Kidney epithelial cell (primary cell): Measurements from ENCODE around the gene DISC1. TPM values are rescaled to one million over a fixed set of nuclear protein-coding genes. Genes with fewer than 3 reads are reported as not detected.

ENCODE experiments used
- DNase-seq: peaks from one replicate; pipeline ENCODE4 v3.0.0-alpha.2; 2010; ENCODE audit warnings: low read depth
- H3K27me3 ChIP-seq: 2 replicates; pipeline ENCODE4 v1.6.0; 2011; ENCODE audit warnings: low read length; ENCODE audit not compliant: control insufficient read depth, insufficient read depth
- H3K36me3 ChIP-seq: 2 replicates; pipeline ENCODE4 v1.5.1; 2011; ENCODE audit warnings: low read length; ENCODE audit not compliant: control insufficient read depth, insufficient read depth
- H3K4me3 ChIP-seq: 2 replicates; pipeline ENCODE4 v1.5.1; 2011; ENCODE audit warnings: low read depth, mild to moderate bottlenecking, control low read depth, low read length
- CTCF ChIP-seq: IDR thresholded peaks from 2 replicates; pipeline ENCODE4 v1.5.1; 2011; ENCODE audit warnings: mild to moderate bottlenecking, moderate library complexity, low read length, control low read depth, inconsistent platforms; ENCODE audit not compliant: insufficient read depth, poor library complexity, severe bottlenecking
- total RNA-seq: library from RNA; depleted of rRNA; stranded (reverse); fragments of >200 nt; gene quantifications from 2 replicates; pipeline ENCODE4 v1.2.3, GENCODE V29; 2015

DISC1 gene
- total RNA-seq, 1 donor from 2014 or later: 5.8 TPM

GRCh38 chr1:231847612-231848397 lies 221.2 kb downstream of the DISC1 start:
- H3K36me3 ChIP-seq: no peaks in the 10 kb centered on the region
- no peak overlapping the region for H3K4me3 ChIP-seq
- no peak for TF ChIP-seq CTCF
- H3K27me3 ChIP-seq: no peaks in the 10 kb centered on the region
- no peak for DNase-seq

GRCh38 chr1:231849981-231850380 lies 223.4 kb downstream of the DISC1 start:
- no peak for DNase-seq
- H3K4me3 ChIP-seq: no peak overlapping the region

GRCh38 chr1:231850786-231851185 lies 224.2 kb downstream of the DISC1 start:
- no peak for TF ChIP-seq CTCF
- Histone ChIP-seq H3K4me3 (no peak overlapping the region), H3K36me3 (peaks cover 1% of the 10 kb centered on the region), H3K27me3 (no peaks in the 10 kb centered on the region)
- no peak for DNase-seq

More at GRCh38 chr1:231849981-231850380, 223.4 kb downstream of the DISC1 start:
- H3K27me3 ChIP-seq: no peaks in the 10 kb centered on the region
- no peak for TF ChIP-seq CTCF
- peaks cover 1% of the 10 kb centered on the region for H3K36me3 ChIP-seq

- Histone ChIP-seq H3K27me3 (no peaks in the 10 kb centered on the region), H3K36me3 (peaks cover 1% of the 10 kb centered on the region), H3K4me3 (no peak overlapping the region)
- no peak for TF ChIP-seq CTCF
- no peak for DNase-seq
Measured at GRCh38 chr1:231853588-231854207, 227.1 kb downstream of the DISC1 start.

- H3K36me3 ChIP-seq: peaks cover 1% of the 10 kb centered on the region
- no peak overlapping the region for H3K4me3 ChIP-seq
- TF ChIP-seq CTCF: no peak
- H3K27me3 ChIP-seq: no peaks in the 10 kb centered on the region
- no peak for DNase-seq
Measured at GRCh38 chr1:231855361-231855760, 228.8 kb downstream of the DISC1 start.
